GM12874 (cell line): Measurements from ENCODE around the gene CACHD1.

Source experiments
- CTCF ChIP-seq: IDR thresholded peaks from 2 replicates; pipeline ENCODE4 v1.5.1; 2011; ENCODE audit warnings: low read depth, mild to moderate bottlenecking, control low read depth, low read length, moderate library complexity; ENCODE audit not compliant: insufficient read depth

Gene CACHD1

GRCh38 chr1:64669098-64669675 lies 199.3 kb downstream of the CACHD1 start:
- no peak for TF ChIP-seq CTCF

GRCh38 chr1:64675718-64676345 lies 205.9 kb downstream of the CACHD1 start:
- TF ChIP-seq CTCF = peak; percentile 53

- TF ChIP-seq CTCF = no peak
Measured at GRCh38 chr1:64676386-64676785, 206.5 kb downstream of the CACHD1 start.

GRCh38 chr1:64677532-64677931 lies 207.6 kb downstream of the CACHD1 start:
- TF ChIP-seq CTCF = no peak

- TF ChIP-seq CTCF = no peak
Measured at GRCh38 chr1:64678366-64678765, 208.4 kb downstream of the CACHD1 start.

GRCh38 chr1:64679177-64679576 lies 209.2 kb downstream of the CACHD1 start:
- TF ChIP-seq CTCF = no peak

- TF ChIP-seq CTCF = no peak
Measured at GRCh38 chr1:64680599-64680998, 210.7 kb downstream of the CACHD1 start.
